Gastroesophageal sphincter (tissue), 3 donors: ENCODE data around the gene OBI1.

Experiments
- EP300 ChIP-seq: sonication (generic); formaldehyde crosslinking; IDR thresholded peaks from one replicate; pipeline ENCODE4 v1.6.1; 2017; ENCODE audit warnings: antibody characterized with exemption, mild to moderate bottlenecking
- POLR2A ChIP-seq, 2 donors: fragments of 450-650 bp; IDR thresholded peaks; one replicate each; pipeline ENCODE4 v1.6.1; 2017; ENCODE audit warnings: antibody characterized with exemption in 2 of 2, mild to moderate bottlenecking in 2 of 2, moderate library complexity in 1 of 2
- TF ChIP-seq, protein P1 (sequence below), 4 experiments: fragments of 200-600 bp in 2 of 4; fragments of 450-650 bp in 2 of 4; sonication (generic) in 1 of 4; IDR thresholded peaks; one replicate each; pipeline ENCODE4 v1.5.1; 2017 to 2019; ENCODE audit warnings: antibody characterized with exemption in 4 of 4, mild to moderate bottlenecking in 2 of 4, moderate library complexity in 2 of 4

DNA sequence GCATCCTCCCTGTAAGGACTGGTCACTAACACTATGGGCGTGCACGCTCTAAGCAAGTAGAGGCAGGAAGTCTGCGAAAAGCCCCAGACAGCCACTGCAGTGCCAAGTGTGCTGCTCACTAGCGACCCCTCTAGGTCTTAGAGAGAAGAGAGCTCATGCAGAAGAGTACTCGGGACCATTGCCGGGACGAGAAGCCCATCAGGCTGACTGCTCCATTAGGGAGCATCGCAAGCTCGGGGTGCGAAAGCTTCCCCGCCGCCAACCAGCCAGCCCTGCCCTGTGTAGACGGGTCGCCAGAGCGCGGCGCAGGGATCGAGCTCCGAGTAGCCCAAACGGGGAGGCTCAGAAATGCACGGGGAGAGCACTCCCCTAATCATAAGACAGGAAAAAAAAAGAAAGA, 72.2 kb downstream of the OBI1 start:
- TF ChIP-seq EP300 (no peak), POLR2A (IDR thresholded peaks at IDR 0.05) (no peak)
- TF ChIP-seq, protein P1, sequence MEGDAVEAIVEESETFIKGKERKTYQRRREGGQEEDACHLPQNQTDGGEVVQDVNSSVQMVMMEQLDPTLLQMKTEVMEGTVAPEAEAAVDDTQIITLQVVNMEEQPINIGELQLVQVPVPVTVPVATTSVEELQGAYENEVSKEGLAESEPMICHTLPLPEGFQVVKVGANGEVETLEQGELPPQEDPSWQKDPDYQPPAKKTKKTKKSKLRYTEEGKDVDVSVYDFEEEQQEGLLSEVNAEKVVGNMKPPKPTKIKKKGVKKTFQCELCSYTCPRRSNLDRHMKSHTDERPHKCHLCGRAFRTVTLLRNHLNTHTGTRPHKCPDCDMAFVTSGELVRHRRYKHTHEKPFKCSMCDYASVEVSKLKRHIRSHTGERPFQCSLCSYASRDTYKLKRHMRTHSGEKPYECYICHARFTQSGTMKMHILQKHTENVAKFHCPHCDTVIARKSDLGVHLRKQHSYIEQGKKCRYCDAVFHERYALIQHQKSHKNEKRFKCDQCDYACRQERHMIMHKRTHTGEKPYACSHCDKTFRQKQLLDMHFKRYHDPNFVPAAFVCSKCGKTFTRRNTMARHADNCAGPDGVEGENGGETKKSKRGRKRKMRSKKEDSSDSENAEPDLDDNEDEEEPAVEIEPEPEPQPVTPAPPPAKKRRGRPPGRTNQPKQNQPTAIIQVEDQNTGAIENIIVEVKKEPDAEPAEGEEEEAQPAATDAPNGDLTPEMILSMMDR (IDR thresholded peaks at IDR 0.05): no peak
